ENCODE results near the gene PLEKHH1. TPM values are rescaled to one million over a fixed set of nuclear protein-coding genes. Genes with fewer than 3 reads are reported as not detected.
A peak's percentile ranks its signal among the peaks of the same experiment; 100 is the strongest.
"Not testable (repeated sequence)": the region's sequence is repeated elsewhere in the genome, so short reads cannot be mapped to it uniquely, and the experiment has no call there.

PLEKHH1 gene
- total RNA-seq, 1 donor from 2014 or later, result 40.0 TPM

GRCh38 chr14:67582061-67582460 is 49.0 kb downstream of the PLEKHH1 start:
- DNase-seq (ENCODE audit: low read depth, low spot score), result no peak
- Mint-ChIP-seq H3K4me1 (no peaks in the 10 kb centered on the region), H3K36me3 (ENCODE audit: low read depth) (no peaks in the 10 kb centered on the region), H3K27ac (ENCODE audit: unreplicated experiment) (no peak overlapping the region), H3K27me3 (ENCODE audit: low read depth) (no peaks in the 10 kb centered on the region), H3K9me3 (no peaks in the 10 kb centered on the region), H3K4me3 (no peak overlapping the region)
- TF ChIP-seq CTCF (conservative IDR thresholded peaks at IDR 0.05), result no peak

GRCh38 chr14:67583711-67584644 is 50.9 kb downstream of the PLEKHH1 start:
- Mint-ChIP-seq H3K27ac (ENCODE audit: unreplicated experiment) (no peak overlapping the region), H3K27me3 (ENCODE audit: low read depth) (no peaks in the 10 kb centered on the region), H3K36me3 (ENCODE audit: low read depth) (peaks cover 2% of the 10 kb centered on the region), H3K4me1 (no peaks in the 10 kb centered on the region), H3K4me3 (no peak overlapping the region), H3K9me3 (no peaks in the 10 kb centered on the region)
- peak; percentile 81 for TF ChIP-seq CTCF (conservative IDR thresholded peaks at IDR 0.05)
- peak; percentile 45 for DNase-seq (ENCODE audit: low read depth, low spot score)

GRCh38 chr14:67584978-67585377 is 51.9 kb downstream of the PLEKHH1 start:
- Mint-ChIP-seq H3K4me1 (no peaks in the 10 kb centered on the region), H3K9me3 (no peaks in the 10 kb centered on the region), H3K36me3 (ENCODE audit: low read depth) (peaks cover 2% of the 10 kb centered on the region), H3K4me3 (no peak overlapping the region), H3K27me3 (ENCODE audit: low read depth) (no peaks in the 10 kb centered on the region), H3K27ac (ENCODE audit: unreplicated experiment) (no peak overlapping the region)
- TF ChIP-seq CTCF (conservative IDR thresholded peaks at IDR 0.05), result no peak
- DNase-seq (ENCODE audit: low read depth, low spot score), result no peak

- Mint-ChIP-seq H3K9me3 (no peaks in the 10 kb centered on the region), H3K4me3 (no peak overlapping the region), H3K27me3 (ENCODE audit: low read depth) (no peaks in the 10 kb centered on the region), H3K36me3 (ENCODE audit: low read depth) (peaks cover 2% of the 10 kb centered on the region), H3K27ac (ENCODE audit: unreplicated experiment) (no peak overlapping the region), H3K4me1 (no peaks in the 10 kb centered on the region)
- TF ChIP-seq CTCF (conservative IDR thresholded peaks at IDR 0.05), result no peak
- DNase-seq (ENCODE audit: low read depth, low spot score), result no peak
Observed at GRCh38 chr14:67586369-67586768, 53.3 kb downstream of the PLEKHH1 start.

- H3K36me3 Mint-ChIP-seq (ENCODE audit: low read depth), result peaks cover 2% of the 10 kb centered on the region
- no peak overlapping the region for H3K4me3 Mint-ChIP-seq
- H3K27ac Mint-ChIP-seq (ENCODE audit: unreplicated experiment), result no peak overlapping the region
- TF ChIP-seq CTCF (conservative IDR thresholded peaks at IDR 0.05), result no peak
- no peaks in the 10 kb centered on the region for H3K27me3 Mint-ChIP-seq (ENCODE audit: low read depth)
- no peaks in the 10 kb centered on the region for H3K9me3 Mint-ChIP-seq
- DNase-seq (ENCODE audit: low read depth, low spot score), result no peak
- no peaks in the 10 kb centered on the region for H3K4me1 Mint-ChIP-seq
Observed at GRCh38 chr14:67589204-67589770, 56.2 kb downstream of the PLEKHH1 start.

GRCh38 chr14:67593650-67594049 is 60.6 kb downstream of the PLEKHH1 start:
- not testable (repeated sequence) for H3K36me3 Mint-ChIP-seq (ENCODE audit: low read depth); H3K4me3 Mint-ChIP-seq; H3K9me3 Mint-ChIP-seq; H3K4me1 Mint-ChIP-seq; H3K27ac Mint-ChIP-seq (ENCODE audit: unreplicated experiment); DNase-seq (ENCODE audit: low read depth, low spot score); H3K27me3 Mint-ChIP-seq (ENCODE audit: low read depth)
